Suprapubic skin (tissue), 4 donors: ENCODE results near the gene CYP2W1. TPM values are rescaled to one million over a fixed set of nuclear protein-coding genes. Genes with fewer than 3 reads are reported as not detected.

Source experiments
- DNase-seq, 2 donors: peaks; one replicate each; pipeline ENCODE4 v3.0.0-alpha.2; 2019; ENCODE audit warnings: low spot score in 2 of 2
- H3K27ac ChIP-seq: fragments of 200-600 bp; sonication (generic); one replicate; pipeline ENCODE4 v1.5.1; 2019
- H3K27me3 ChIP-seq: fragments of 200-600 bp; sonication (generic); one replicate; pipeline ENCODE4 v1.5.1; 2019
- H3K36me3 ChIP-seq: fragments of 200-600 bp; sonication (generic); one replicate; pipeline ENCODE4 v1.5.1; 2019
- H3K4me1 ChIP-seq: fragments of 200-600 bp; sonication (generic); one replicate; pipeline ENCODE4 v1.5.1; 2019
- H3K4me3 ChIP-seq: fragments of 200-600 bp; sonication (generic); one replicate; pipeline ENCODE4 v1.5.1; 2019; ENCODE audit warnings: mild to moderate bottlenecking
- H3K9me3 ChIP-seq: fragments of 200-600 bp; sonication (generic); one replicate; pipeline ENCODE4 v1.5.1; 2019
- CTCF ChIP-seq, 2 donors: fragments of 200-600 bp in 1 of 2; fragments of 450-650 bp in 1 of 2; sonication (generic) in 1 of 2; IDR thresholded peaks; one replicate each; pipeline ENCODE4 v1.5.1; 2016 to 2019; ENCODE audit warnings: antibody characterized with exemption in 2 of 2, mild to moderate bottlenecking in 1 of 2, moderate library complexity in 1 of 2
- EP300 ChIP-seq: sonication (generic); formaldehyde crosslinking; IDR thresholded peaks from one replicate; pipeline ENCODE4 v1.6.1; 2017; ENCODE audit warnings: antibody characterized with exemption
- POLR2A ChIP-seq, 2 donors: fragments of 450-650 bp; IDR thresholded peaks; one replicate each; pipeline ENCODE4 v1.6.1; 2017; ENCODE audit warnings: antibody characterized with exemption in 2 of 2, mild to moderate bottlenecking in 2 of 2, moderate library complexity in 2 of 2
- POLR2AphosphoS5 ChIP-seq, 3 donors: sonication (generic); formaldehyde crosslinking; IDR thresholded peaks; one replicate each; pipeline ENCODE4 v1.6.1; 2017; ENCODE audit warnings: antibody characterized with exemption in 3 of 3
- WGBS: methylation state at CpG from one replicate; pipeline ENCODE4 v1.1.5; 2018; 5-methylcytosine and 5-hydroxymethylcytosine counted together
- total RNA-seq, 4 donors: library from RNA; depleted of rRNA; stranded (reverse); fragments of >200 nt; gene quantifications; one replicate each; pipeline ENCODE4 v1.1.0, GENCODE V29; 2016

CYP2W1 gene
- total RNA-seq, 4 donors from 2014 or later = 13.3 to 20.8 (median 15.4) TPM

GRCh38 chr7:1018334-1018695, 35.3 kb downstream of the CYP2W1 start:
- Histone ChIP-seq H3K27me3 (no peaks in the 10 kb centered on the region), H3K36me3 (peaks cover 31% of the 10 kb centered on the region), H3K4me3 (no peak overlapping the region), H3K4me1 (peaks cover 14% of the 10 kb centered on the region), H3K9me3 (no peaks in the 10 kb centered on the region), H3K27ac (no peak overlapping the region)
- no peak for DNase-seq
- TF ChIP-seq POLR2A (IDR thresholded peaks at IDR 0.05) (no peak), CTCF (IDR thresholded peaks at IDR 0.05) (no peak), EP300 (no peak), POLR2AphosphoS5 (IDR thresholded peaks at IDR 0.05) (no peak)
- WGBS = 93% methylated on average over 12 of the region's 13 CpGs

DNA sequence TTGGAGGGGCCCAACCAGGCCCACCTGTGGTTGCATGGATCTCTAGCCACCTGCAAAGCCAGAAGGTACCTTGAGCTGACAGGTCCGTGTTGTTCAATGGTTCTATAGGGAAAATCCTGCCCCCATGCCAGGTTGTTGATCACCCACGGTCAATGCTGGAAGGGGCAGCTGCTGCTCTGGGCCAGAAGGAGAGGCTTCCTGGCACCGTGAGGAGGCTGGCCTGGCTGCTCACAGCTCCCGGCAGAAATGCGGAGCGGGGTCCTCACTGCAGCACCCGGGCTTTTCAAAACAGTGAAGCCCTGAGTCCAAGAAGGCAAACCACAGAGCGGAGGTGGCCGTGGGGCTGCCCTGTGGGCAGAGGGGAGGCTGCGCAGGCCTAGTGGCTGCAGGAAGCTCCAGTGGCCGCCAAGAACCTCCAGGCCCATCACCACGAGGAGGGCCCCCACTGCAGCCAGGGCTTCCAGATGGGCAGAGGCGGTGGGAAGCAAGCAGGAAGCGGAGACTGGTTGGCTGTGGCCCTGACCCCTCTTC, 36.3 kb downstream of the CYP2W1 start:
- Histone ChIP-seq H3K36me3 (peaks cover 31% of the 10 kb centered on the region), H3K9me3 (no peaks in the 10 kb centered on the region), H3K27ac (no peak overlapping the region), H3K4me3 (no peak overlapping the region), H3K4me1 (peaks cover 6% of the 10 kb centered on the region), H3K27me3 (no peaks in the 10 kb centered on the region)
- no peak for DNase-seq
- TF ChIP-seq EP300 = no peak
- 87% methylated on average over 14 of the region's 14 CpGs for WGBS

- TF ChIP-seq CTCF (IDR thresholded peaks at IDR 0.05) (no peak), POLR2AphosphoS5 (IDR thresholded peaks at IDR 0.05) (no peak), EP300 (no peak)
- peaks cover 2% of the 10 kb centered on the region for H3K4me1 ChIP-seq
- H3K9me3 ChIP-seq = no peaks in the 10 kb centered on the region
- H3K4me3 ChIP-seq = no peak overlapping the region
- no peak for DNase-seq
- H3K36me3 ChIP-seq = peaks cover 31% of the 10 kb centered on the region
- WGBS = 94% methylated on average over 25 of the region's 42 CpGs
- no peaks in the 10 kb centered on the region for H3K27me3 ChIP-seq
- no peak overlapping the region for H3K27ac ChIP-seq
These were observed 37.0 kb downstream of the CYP2W1 start for GRCh38 chr7:1019789-1020610.

- H3K27me3 ChIP-seq = no peaks in the 10 kb centered on the region
- H3K36me3 ChIP-seq = peaks cover 38% of the 10 kb centered on the region
- TF ChIP-seq POLR2A (IDR thresholded peaks at IDR 0.05) = no peak
- TF ChIP-seq CTCF (IDR thresholded peaks at IDR 0.05) = no peak
- no peak for TF ChIP-seq EP300
- no peak for TF ChIP-seq POLR2AphosphoS5 (IDR thresholded peaks at IDR 0.05)
- H3K27ac ChIP-seq = no peak overlapping the region
- no peak for DNase-seq
- H3K9me3 ChIP-seq = no peaks in the 10 kb centered on the region
- WGBS = 100% methylated on average over 1 of the region's 7 CpGs
- no peak overlapping the region for H3K4me3 ChIP-seq
- peaks cover 10% of the 10 kb centered on the region for H3K4me1 ChIP-seq
These were observed 37.9 kb downstream of the CYP2W1 start for GRCh38 chr7:1020849-1021251.

DNA sequence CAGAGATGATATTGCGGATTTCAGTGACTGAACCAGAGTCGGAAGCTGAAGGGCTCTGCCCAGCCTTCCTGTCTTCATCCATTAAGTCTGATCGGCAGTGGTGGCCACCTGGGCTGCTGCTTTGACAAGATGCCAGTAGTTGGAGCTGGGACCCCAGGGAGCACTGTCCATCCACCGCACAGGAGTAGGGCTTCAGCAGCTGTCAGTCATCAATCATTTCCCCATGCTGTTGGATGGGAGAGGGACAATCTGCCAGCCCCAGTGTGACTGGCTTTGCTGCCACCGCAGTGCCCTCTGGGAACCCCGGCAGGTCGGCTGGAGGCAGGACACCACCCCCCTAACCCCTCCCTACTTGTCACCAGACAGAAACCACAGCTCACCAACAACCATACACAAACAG, 38.4 kb downstream of the CYP2W1 start:
- no peak for TF ChIP-seq POLR2A (IDR thresholded peaks at IDR 0.05)
- no peak for TF ChIP-seq EP300
- no peak for TF ChIP-seq CTCF (IDR thresholded peaks at IDR 0.05)
- TF ChIP-seq POLR2AphosphoS5 (IDR thresholded peaks at IDR 0.05) = no peak
- Histone ChIP-seq H3K9me3 (no peaks in the 10 kb centered on the region), H3K36me3 (peaks cover 39% of the 10 kb centered on the region), H3K4me3 (no peak overlapping the region), H3K27ac (no peak overlapping the region), H3K4me1 (peaks cover 15% of the 10 kb centered on the region), H3K27me3 (no peaks in the 10 kb centered on the region)
- DNase-seq = no peak
- WGBS = 100% methylated on average over 7 of the region's 7 CpGs
